Spinal cord (tissue), 10 donors: Measurements from ENCODE around the gene NCCRP1. TPM values are rescaled to one million over a fixed set of nuclear protein-coding genes. Genes with fewer than 3 reads are reported as not detected.

Experiments used
- DNase-seq, 6 donors: peaks; one replicate each; pipeline versions ENCODE4 v3.0.0 to v3.0.0-alpha.2; 2013 to 2015; ENCODE audit warnings: low spot score in 6 of 6, low read depth in 4 of 6
- H3K27ac ChIP-seq: one replicate; pipeline ENCODE4 v1.5.1; 2013; ENCODE audit warnings: low read depth, low read length, control low read depth
- H3K27me3 ChIP-seq: one replicate; pipeline ENCODE4 v1.6.1; 2013; ENCODE audit warnings: low read length; ENCODE audit not compliant: control insufficient read depth, insufficient read depth
- H3K36me3 ChIP-seq: one replicate; pipeline ENCODE4 v1.6.1; 2013; ENCODE audit warnings: low read length; ENCODE audit not compliant: control insufficient read depth, insufficient read depth
- H3K4me1 ChIP-seq: one replicate; pipeline ENCODE4 v1.6.1; 2013; ENCODE audit warnings: low read length; ENCODE audit not compliant: control insufficient read depth, insufficient read depth
- H3K4me3 ChIP-seq: one replicate; pipeline ENCODE4 v1.5.1; 2013; ENCODE audit warnings: low read depth, low read length, control low read depth
- H3K9me3 ChIP-seq: one replicate; pipeline ENCODE4 v1.6.1; 2013; ENCODE audit warnings: low read length; ENCODE audit not compliant: control insufficient read depth, insufficient read depth
- WGBS: methylation state at CpG from one replicate; pipeline ENCODE4 v1.1.5; 2013; ENCODE audit warnings: missing lambda C conversion rate; ENCODE audit not compliant: insufficient coverage; 5-methylcytosine and 5-hydroxymethylcytosine counted together
- long read RNA-seq, 4 donors: transcript quantifications; one replicate each; lab custom pipeline, GENCODE V29; 2026
- polyA plus RNA-seq, 2 donors: library from polyadenylated mRNA; unstranded; fragments of 120-200 nt; gene quantifications; one replicate each; pipeline ENCODE4 v1.2.1, GENCODE V29; 2013; ENCODE audit not compliant: insufficient read length in 2 of 2
- total RNA-seq, 2 donors: library from RNA; depleted of rRNA in 1 of 2; stranded (reverse); fragments of 120-200 nt in 1 of 2; fragments of >200 nt in 1 of 2; gene quantifications; one replicate each; pipeline versions ENCODE4 v1.2.3 to v1.2.4, GENCODE V29; 2013 to 2014
- donor health status: healthy.

The NCCRP1 gene, protein sequence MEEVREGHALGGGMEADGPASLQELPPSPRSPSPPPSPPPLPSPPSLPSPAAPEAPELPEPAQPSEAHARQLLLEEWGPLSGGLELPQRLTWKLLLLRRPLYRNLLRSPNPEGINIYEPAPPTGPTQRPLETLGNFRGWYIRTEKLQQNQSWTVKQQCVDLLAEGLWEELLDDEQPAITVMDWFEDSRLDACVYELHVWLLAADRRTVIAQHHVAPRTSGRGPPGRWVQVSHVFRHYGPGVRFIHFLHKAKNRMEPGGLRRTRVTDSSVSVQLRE
- under 1 TPM; 0.10 to 0.11 TPM for total RNA-seq
- under 1 TPM; 0.21 to 0.29 TPM for polyA plus RNA-seq
- long read RNA-seq, donor 1, result 0 reads
- long read RNA-seq, donor 2, result 0 reads
- long read RNA-seq, donor 3, result 0 reads
- long read RNA-seq, donor 4, partial matches to known transcripts, result 0 of 1 reads
- long read RNA-seq, donor 4, other reads (novel, unspliced or antisense), result 0 of 1 reads

DNA sequence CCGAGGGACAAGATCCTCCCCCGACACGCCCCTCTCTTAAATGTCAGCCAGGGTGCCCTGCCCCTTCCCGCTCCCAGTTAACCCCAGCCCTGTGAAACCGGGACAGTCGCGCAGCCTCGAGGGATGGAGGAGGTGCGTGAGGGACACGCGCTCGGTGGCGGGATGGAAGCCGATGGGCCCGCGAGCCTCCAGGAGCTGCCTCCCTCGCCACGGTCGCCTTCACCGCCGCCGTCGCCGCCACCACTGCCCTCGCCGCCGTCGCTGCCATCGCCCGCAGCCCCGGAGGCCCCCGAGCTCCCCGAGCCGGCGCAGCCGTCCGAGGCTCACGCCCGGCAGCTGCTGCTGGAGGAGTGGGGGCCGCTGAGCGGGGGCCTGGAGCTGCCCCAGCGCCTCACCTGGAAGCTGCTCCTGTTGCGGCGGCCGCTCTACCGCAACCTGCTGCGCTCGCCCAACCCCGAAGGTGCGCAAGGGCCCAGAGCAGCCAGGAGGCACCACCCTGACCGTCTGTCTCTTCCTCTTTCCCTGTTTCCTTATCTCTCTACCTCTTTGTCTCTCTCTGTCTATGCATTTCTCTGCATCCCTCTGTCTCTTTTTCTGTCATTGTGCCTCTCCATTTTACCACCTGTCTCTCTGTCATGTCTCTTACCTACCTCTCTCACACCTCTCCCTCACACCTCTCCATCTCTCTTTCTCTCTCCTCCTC is at the start of gene NCCRP1:
NCCRP1 (plus strand) TSS at position 105 of the 703 bp plus-strand sequence; CDS start at position 124, 19 bp downstream.
- peaks cover 16% of the 10 kb centered on the region for H3K4me1 ChIP-seq
- no peak within 1 kb of the TSS for H3K4me3 ChIP-seq
- WGBS, result 1% methylated on average over 47 of the region's 51 CpGs
- H3K27me3 ChIP-seq, result peaks cover 44% of the 10 kb centered on the region
- no peak for DNase-seq
- H3K36me3 ChIP-seq, result no peaks in the 10 kb centered on the region
- H3K9me3 ChIP-seq, result no peaks in the 10 kb centered on the region
- H3K27ac ChIP-seq, result no peak within 1 kb of the TSS

- Histone ChIP-seq H3K4me3 (no peak overlapping the region), H3K9me3 (no peaks in the 10 kb centered on the region), H3K36me3 (peaks cover 3% of the 10 kb centered on the region), H3K27me3 (no peaks in the 10 kb centered on the region), H3K4me1 (peaks cover 30% of the 10 kb centered on the region), H3K27ac (no peak overlapping the region)
- WGBS, result no CpG with 5 or more reads among the region's 3 CpGs
- DNase-seq, result no peak
These were observed 49.3 kb upstream of the NCCRP1 start for GRCh38 chr19:39147480-39147879.

DNA sequence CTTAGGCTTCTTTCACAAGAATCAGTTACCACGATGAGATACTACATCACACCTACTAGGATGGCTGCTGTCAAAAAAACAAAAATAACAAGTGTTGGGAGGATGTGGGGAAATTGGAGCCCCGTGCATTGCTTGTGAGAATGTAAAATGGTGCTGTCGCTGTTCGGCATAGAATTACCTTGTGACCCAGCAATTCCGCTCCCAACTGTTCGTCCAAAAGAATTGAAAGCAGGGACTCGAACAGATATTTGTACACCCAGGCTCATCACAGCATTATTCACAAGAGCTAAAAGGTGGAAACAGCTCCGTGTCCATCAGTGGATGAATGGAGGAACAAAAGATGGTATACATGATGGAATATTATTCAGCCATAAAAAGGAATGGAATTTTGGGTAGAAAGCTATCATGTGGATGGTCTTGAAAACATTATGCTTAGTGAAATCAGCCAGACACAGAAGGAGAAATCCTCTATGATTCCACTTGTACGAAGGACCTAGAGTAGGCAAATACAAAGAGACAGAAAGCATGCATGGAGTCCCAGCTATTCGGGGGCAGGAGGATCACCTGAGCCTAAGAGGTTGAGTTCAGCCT is 47.7 kb upstream of the NCCRP1 start:
- Histone ChIP-seq H3K27me3 (no peaks in the 10 kb centered on the region), H3K9me3 (no peaks in the 10 kb centered on the region), H3K36me3 (peaks cover 3% of the 10 kb centered on the region), H3K4me1 (peaks cover 25% of the 10 kb centered on the region), H3K4me3 (no peak overlapping the region), H3K27ac (no peak overlapping the region)
- DNase-seq, result no peak
- WGBS, result 100% methylated on average over 2 of the region's 10 CpGs

DNA sequence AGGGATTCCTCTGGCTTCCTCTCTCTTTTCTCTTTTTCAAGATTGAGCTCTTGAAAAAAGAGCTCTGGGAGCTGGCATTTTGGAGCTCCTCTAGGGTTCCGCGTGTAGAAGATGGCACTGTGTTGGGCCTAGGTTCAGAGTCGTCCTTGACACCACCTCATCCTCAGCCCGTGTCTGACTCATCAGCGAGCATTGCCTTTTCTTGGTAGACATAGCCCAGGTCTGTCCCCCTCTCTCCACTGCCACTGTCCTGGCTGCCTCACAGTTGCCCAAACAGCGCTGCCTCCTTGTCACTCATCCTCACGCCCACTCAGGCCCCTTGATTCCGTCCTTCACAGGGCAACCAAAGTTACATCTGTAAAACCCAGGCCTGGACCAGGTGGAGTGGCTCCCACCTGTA is 46.5 kb upstream of the NCCRP1 start:
- H3K4me1 ChIP-seq, result peaks cover 14% of the 10 kb centered on the region
- no peak overlapping the region for H3K4me3 ChIP-seq
- 88% methylated on average over 8 of the region's 8 CpGs for WGBS
- no peaks in the 10 kb centered on the region for H3K27me3 ChIP-seq
- peaks cover 7% of the 10 kb centered on the region for H3K36me3 ChIP-seq
- DNase-seq, result no peak
- no peaks in the 10 kb centered on the region for H3K9me3 ChIP-seq
- no peak overlapping the region for H3K27ac ChIP-seq

- Histone ChIP-seq H3K9me3 (no peaks in the 10 kb centered on the region), H3K36me3 (peaks cover 14% of the 10 kb centered on the region), H3K27me3 (no peaks in the 10 kb centered on the region), H3K4me1 (peaks cover 14% of the 10 kb centered on the region), H3K27ac (no peak overlapping the region), H3K4me3 (no peak overlapping the region)
- 85% methylated on average over 23 of the region's 26 CpGs for WGBS
- DNase-seq, result no peak
These were observed 45.8 kb upstream of the NCCRP1 start for GRCh38 chr19:39150807-39151600.

GRCh38 chr19:39152066-39152465 is 44.7 kb upstream of the NCCRP1 start:
- Histone ChIP-seq H3K27ac (no peak overlapping the region), H3K4me3 (no peak overlapping the region), H3K27me3 (no peaks in the 10 kb centered on the region), H3K36me3 (peaks cover 18% of the 10 kb centered on the region), H3K9me3 (no peaks in the 10 kb centered on the region), H3K4me1 (peaks cover 18% of the 10 kb centered on the region)
- DNase-seq, result no peak
- 96% methylated on average over 7 of the region's 10 CpGs for WGBS

- Histone ChIP-seq H3K27ac (no peak overlapping the region), H3K9me3 (no peaks in the 10 kb centered on the region), H3K4me1 (peaks cover 31% of the 10 kb centered on the region), H3K27me3 (no peaks in the 10 kb centered on the region), H3K36me3 (peaks cover 35% of the 10 kb centered on the region), H3K4me3 (no peak overlapping the region)
- DNase-seq, result no peak
- 75% methylated on average over 10 of the region's 13 CpGs for WGBS
These were observed 42.6 kb upstream of the NCCRP1 start for GRCh38 chr19:39154100-39154628.

DNA sequence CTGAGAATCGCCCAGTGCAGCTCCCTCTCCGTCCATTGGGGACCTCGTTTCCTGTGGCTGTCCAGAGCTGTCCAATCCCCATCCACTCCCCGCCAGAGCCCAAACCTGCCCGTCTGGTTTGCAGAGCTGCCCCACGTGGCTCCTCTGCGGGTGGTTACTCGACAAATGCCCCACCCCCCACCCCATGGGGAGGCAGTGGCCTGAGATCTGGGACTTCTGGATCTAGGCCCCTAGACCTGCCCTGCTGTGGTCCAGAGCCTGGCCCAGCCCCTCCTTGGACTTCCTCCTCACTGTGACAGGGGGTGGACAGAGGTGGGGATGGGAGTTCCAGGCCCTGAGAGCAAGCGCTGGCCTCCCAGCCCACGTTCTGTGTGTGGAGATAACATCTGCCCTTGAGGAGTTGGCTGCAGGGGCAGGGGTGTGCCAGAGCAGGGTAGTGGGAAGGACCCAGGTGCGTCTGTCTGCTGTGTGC is 42.1 kb upstream of the NCCRP1 start:
- peaks cover 32% of the 10 kb centered on the region for H3K4me1 ChIP-seq
- H3K27ac ChIP-seq, result no peak overlapping the region

More for the DNA sequence above, 42.1 kb upstream of the NCCRP1 start:
- H3K9me3 ChIP-seq, result no peaks in the 10 kb centered on the region
- DNase-seq, result no peak
- peaks cover 37% of the 10 kb centered on the region for H3K36me3 ChIP-seq
- no peaks in the 10 kb centered on the region for H3K27me3 ChIP-seq
- 91% methylated on average over 5 of the region's 11 CpGs for WGBS
- H3K4me3 ChIP-seq, result no peak overlapping the region
